Keratinocyte (primary cell): ENCODE data around the gene DTD1. TPM values are rescaled to one million over a fixed set of nuclear protein-coding genes. Genes with fewer than 3 reads are reported as not detected.

Source experiments
- DNase-seq: peaks from one replicate; pipeline ENCODE4 v3.0.0-alpha.2; 2011; ENCODE audit warnings: low read depth, missing footprints, low spot score
- FAIRE-seq: peaks from 2 replicates; lab custom pipeline; 2011; peaks lifted over from hg19 to GRCh38; lab: Jason Lieb, UNC
- H2AFZ ChIP-seq: 2 replicates; pipeline ENCODE4 v1.6.0; 2012; ENCODE audit warnings: low read length, control low read depth, inconsistent platforms; ENCODE audit not compliant: control insufficient read depth
- H3K27ac ChIP-seq: 2 replicates; pipeline ENCODE4 v1.5.1; 2011; ENCODE audit warnings: low read length; ENCODE audit not compliant: control insufficient read depth, insufficient read depth
- H3K27me3 ChIP-seq: 3 replicates; pipeline ENCODE4 v1.6.0; 2011; ENCODE audit warnings: low read length; ENCODE audit not compliant: control insufficient read depth, insufficient read depth; ENCODE audit errors: extremely low read depth
- H3K36me3 ChIP-seq, 2 experiments: 2 replicates in 1 of 2; 3 replicates in 1 of 2; pipeline ENCODE4 v1.5.1; 2011; ENCODE audit warnings: low read length in 2 of 2, mild to moderate bottlenecking in 1 of 2; ENCODE audit not compliant: control insufficient read depth in 2 of 2, insufficient read depth in 2 of 2; ENCODE audit errors: extremely low read depth in 1 of 2
- H3K4me1 ChIP-seq: 3 replicates; pipeline ENCODE4 v1.5.1; 2011; ENCODE audit warnings: low read length; ENCODE audit not compliant: control insufficient read depth, insufficient read depth; ENCODE audit errors: extremely low read depth
- H3K4me2 ChIP-seq: 3 replicates; pipeline ENCODE4 v1.6.0; 2011; ENCODE audit warnings: low read depth, low read length; ENCODE audit not compliant: control insufficient read depth, insufficient read depth; ENCODE audit errors: extremely low read depth
- H3K4me3 ChIP-seq, 3 experiments: fragments of 200-600 bp in 1 of 3; sonication (generic) in 1 of 3; 2 replicates in 2 of 3; 3 replicates in 1 of 3; pipeline ENCODE4 v1.5.1; 2011 to 2016; ENCODE audit warnings: low read length in 3 of 3, mild to moderate bottlenecking in 3 of 3, control low read depth in 2 of 3, inconsistent platforms in 1 of 3, low read depth in 1 of 3, mixed read lengths in 1 of 3, mixed run types in 1 of 3, moderate library complexity in 1 of 3; ENCODE audit not compliant: control insufficient read depth in 2 of 3, insufficient read depth in 2 of 3; ENCODE audit errors: extremely low read depth in 1 of 3
- H3K79me2 ChIP-seq: 2 replicates; pipeline ENCODE4 v1.6.0; 2012; ENCODE audit warnings: low read length; ENCODE audit not compliant: control insufficient read depth, insufficient read depth
- H3K9ac ChIP-seq: 3 replicates; pipeline ENCODE4 v1.6.0; 2011; ENCODE audit warnings: low read length; ENCODE audit not compliant: control insufficient read depth, insufficient read depth; ENCODE audit errors: extremely low read depth
- H3K9me1 ChIP-seq: 3 replicates; pipeline ENCODE4 v1.6.0; 2011; ENCODE audit warnings: low read length; ENCODE audit not compliant: control insufficient read depth, insufficient read depth; ENCODE audit errors: extremely low read depth
- H3K9me3 ChIP-seq: 2 replicates; pipeline ENCODE4 v1.5.1; 2012; ENCODE audit warnings: low read depth, low read length; ENCODE audit not compliant: control insufficient read depth
- H4K20me1 ChIP-seq: 3 replicates; pipeline ENCODE4 v1.6.0; 2011; ENCODE audit warnings: low read length; ENCODE audit not compliant: control insufficient read depth, insufficient read depth; ENCODE audit errors: extremely low read depth
- EZH2 ChIP-seq: IDR thresholded peaks from one replicate; pipeline ENCODE4 v1.6.1; 2012; ENCODE audit warnings: inconsistent platforms, mild to moderate bottlenecking, low read length, moderate library complexity
- dilution Hi-C: fragments of 300-500 bp; cut with MboI; formaldehyde crosslinking; loops from one replicate; pipeline ENCODE4 v1.7.0; 2020; ENCODE audit warnings: low sequenced_read_pairs; ENCODE audit not compliant: extremely low pct_ligation_motif_present
- polyA plus RNA-seq, 5 experiments: library from polyadenylated mRNA; depleted of rRNA in 3 of 5; stranded (reverse) in 3 of 5; stranded (forward) in 1 of 5; unstranded in 1 of 5; fragments of >200 nt; gene quantifications; 1 replicate in 1 of 5; 2 replicates in 3 of 5; 3 replicates in 1 of 5; pipeline versions ENCODE4 v1.2.1 to v1.2.3, GENCODE V29; 2011 to 2012; ENCODE audit warnings: missing spikeins in 2 of 5, low read depth in 1 of 5, low replicate concordance in 1 of 5
- TF ChIP-seq, protein P1 (sequence below), 3 experiments: IDR thresholded peaks in 1 of 3; conservative IDR thresholded peaks in 1 of 3; optimal IDR thresholded peaks in 1 of 3; 2 replicates in 2 of 3; 3 replicates in 1 of 3; pipeline versions ENCODE3 to v1.5.1; 2011; ENCODE audit warnings: low read length in 3 of 3, mild to moderate bottlenecking in 3 of 3, moderate library complexity in 2 of 3, control low read depth in 1 of 3, inconsistent platforms in 1 of 3; ENCODE audit not compliant: insufficient read depth in 2 of 3; ENCODE audit errors: extremely low read depth in 1 of 3

Gene DTD1
- polyA plus RNA-seq, 1 donor (not counting 4 experiments of a cell fraction or from before 2014, with no cell fraction given), result 68.3 TPM

GRCh38 chr20:18585134-18585533 is 2.7 kb upstream of the DTD1 start:
- no peak overlapping the region for H3K4me2 ChIP-seq
- no peak for DNase-seq
- no peak overlapping the region for H3K27ac ChIP-seq
- no peaks in the 10 kb centered on the region for H3K9me3 ChIP-seq
- no peak for FAIRE-seq
- H2AFZ ChIP-seq, result no peak overlapping the region
- TF ChIP-seq, protein P1, sequence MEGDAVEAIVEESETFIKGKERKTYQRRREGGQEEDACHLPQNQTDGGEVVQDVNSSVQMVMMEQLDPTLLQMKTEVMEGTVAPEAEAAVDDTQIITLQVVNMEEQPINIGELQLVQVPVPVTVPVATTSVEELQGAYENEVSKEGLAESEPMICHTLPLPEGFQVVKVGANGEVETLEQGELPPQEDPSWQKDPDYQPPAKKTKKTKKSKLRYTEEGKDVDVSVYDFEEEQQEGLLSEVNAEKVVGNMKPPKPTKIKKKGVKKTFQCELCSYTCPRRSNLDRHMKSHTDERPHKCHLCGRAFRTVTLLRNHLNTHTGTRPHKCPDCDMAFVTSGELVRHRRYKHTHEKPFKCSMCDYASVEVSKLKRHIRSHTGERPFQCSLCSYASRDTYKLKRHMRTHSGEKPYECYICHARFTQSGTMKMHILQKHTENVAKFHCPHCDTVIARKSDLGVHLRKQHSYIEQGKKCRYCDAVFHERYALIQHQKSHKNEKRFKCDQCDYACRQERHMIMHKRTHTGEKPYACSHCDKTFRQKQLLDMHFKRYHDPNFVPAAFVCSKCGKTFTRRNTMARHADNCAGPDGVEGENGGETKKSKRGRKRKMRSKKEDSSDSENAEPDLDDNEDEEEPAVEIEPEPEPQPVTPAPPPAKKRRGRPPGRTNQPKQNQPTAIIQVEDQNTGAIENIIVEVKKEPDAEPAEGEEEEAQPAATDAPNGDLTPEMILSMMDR (optimal IDR thresholded peaks at IDR 0.05 in 1 of 3, IDR thresholded peaks at IDR 0.05 in 1 of 3, conservative IDR thresholded peaks at IDR 0.05 in 1 of 3; ENCODE audit: extremely low read depth in 1 of 3, insufficient read depth in 2 of 3, low read length in 3 of 3), result no peak
- no peak for TF ChIP-seq EZH2
- no peaks in the 10 kb centered on the region for H4K20me1 ChIP-seq
- peaks cover 8% of the 10 kb centered on the region for H3K4me1 ChIP-seq
- dilution Hi-C loops, result no loop called here
- H3K9me1 ChIP-seq, result no peaks in the 10 kb centered on the region
- H3K79me2 ChIP-seq, result peaks cover 11% of the 10 kb centered on the region
- H3K36me3 ChIP-seq, result no peaks in the 10 kb centered on the region
- H3K9ac ChIP-seq, result no peak overlapping the region
- H3K27me3 ChIP-seq, result no peaks in the 10 kb centered on the region
- no peak overlapping the region for H3K4me3 ChIP-seq

DNA sequence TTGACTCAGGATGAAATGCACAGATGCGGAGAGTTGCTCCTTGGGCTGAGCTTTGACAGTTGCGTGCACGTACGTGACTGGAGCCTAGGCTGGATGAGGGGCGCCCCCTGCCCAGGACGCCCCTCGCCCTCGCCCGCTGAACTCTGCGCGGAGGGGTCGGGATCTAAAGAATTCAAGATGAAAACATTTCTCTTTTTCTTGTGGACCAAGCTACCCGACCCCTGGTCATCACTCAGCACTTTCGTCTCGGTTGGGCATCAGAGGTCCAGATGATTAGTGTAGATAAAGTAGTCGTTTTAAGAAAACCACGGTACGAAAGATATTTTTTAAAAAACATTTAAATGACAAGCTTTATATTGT is 700 bp downstream of the DTD1 start:
- dilution Hi-C loops, result no loop called here
- FAIRE-seq, result no peak
- peak overlapping the region; percentile 65 for H3K27ac ChIP-seq

More for the DNA sequence above, 700 bp downstream of the DTD1 start:
- no peaks in the 10 kb centered on the region for H3K36me3 ChIP-seq
- H4K20me1 ChIP-seq, result no peaks in the 10 kb centered on the region
- DNase-seq, result no peak
- H3K4me1 ChIP-seq, result peaks cover 8% of the 10 kb centered on the region
- no peaks in the 10 kb centered on the region for H3K27me3 ChIP-seq
- peak overlapping the region; percentile 96 for H3K4me2 ChIP-seq
- TF ChIP-seq, protein P1 (optimal IDR thresholded peaks at IDR 0.05 in 1 of 3, IDR thresholded peaks at IDR 0.05 in 1 of 3, conservative IDR thresholded peaks at IDR 0.05 in 1 of 3; ENCODE audit: extremely low read depth in 1 of 3, insufficient read depth in 2 of 3, low read length in 3 of 3), result peak in 1 of 3 experiments; percentile 7
- TF ChIP-seq EZH2, result no peak
- peak overlapping the region; percentile 87 for H2AFZ ChIP-seq
- peak overlapping the region; percentile 82 for H3K9ac ChIP-seq
- no peaks in the 10 kb centered on the region for H3K9me1 ChIP-seq
- no peaks in the 10 kb centered on the region for H3K9me3 ChIP-seq
- H3K4me3 ChIP-seq, result peak overlapping the region; percentile 56 to 95 (median 88)
- H3K79me2 ChIP-seq, result peaks cover 21% of the 10 kb centered on the region
